ENCODE results near the gene MUC6.

DNA sequence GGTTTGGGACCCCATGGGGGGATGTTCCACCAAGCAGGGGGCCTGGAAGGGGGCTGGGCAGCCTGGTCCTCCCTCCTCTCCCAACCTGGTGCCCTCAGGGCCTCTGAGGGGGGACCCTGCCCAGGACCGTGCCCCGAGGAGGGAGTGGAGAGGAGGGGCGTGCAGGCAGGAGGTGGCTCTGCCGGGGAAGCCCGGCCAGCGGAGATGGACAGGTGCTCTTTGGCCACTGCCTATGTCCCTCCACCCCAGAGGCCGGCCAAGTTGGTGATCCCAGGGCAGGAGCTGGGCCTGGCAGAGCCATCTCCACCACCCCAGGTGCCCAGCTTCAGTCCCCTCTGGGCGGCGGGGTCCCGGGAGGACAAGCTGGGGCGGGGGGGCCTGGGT lies 40.5 kb upstream of the MUC6 start:
- TF ChIP-seq EZH2 (IDR thresholded peaks at IDR 0.05; ENCODE audit: insufficient read depth, poor library complexity, severe bottlenecking) (no peak), EZH2phosphoT487 (IDR thresholded peaks at IDR 0.05; ENCODE audit: insufficient read depth, low read depth) (no peak)

Data from GM23248 (cell line).